Sigmoid colon (tissue), 3 donors: ENCODE results near the gene FRS2.

Experiments used
- POLR2A ChIP-seq, 2 donors: fragments of 450-650 bp; IDR thresholded peaks; one replicate each; pipeline ENCODE4 v1.6.1; 2016; ENCODE audit warnings: antibody characterized with exemption in 2 of 2, mild to moderate bottlenecking in 2 of 2, moderate library complexity in 2 of 2
- TF ChIP-seq, protein P1 (sequence below), 4 experiments: fragments of 450-650 bp in 3 of 4; fragments of 200-600 bp in 1 of 4; IDR thresholded peaks; one replicate each; pipeline ENCODE4 v1.5.1; 2016 to 2019; ENCODE audit warnings: antibody characterized with exemption in 4 of 4, mild to moderate bottlenecking in 3 of 4, moderate library complexity in 2 of 4

GRCh38 chr12:69435644-69436043, 34.5 kb upstream of the FRS2 start:
- TF ChIP-seq, protein P1, sequence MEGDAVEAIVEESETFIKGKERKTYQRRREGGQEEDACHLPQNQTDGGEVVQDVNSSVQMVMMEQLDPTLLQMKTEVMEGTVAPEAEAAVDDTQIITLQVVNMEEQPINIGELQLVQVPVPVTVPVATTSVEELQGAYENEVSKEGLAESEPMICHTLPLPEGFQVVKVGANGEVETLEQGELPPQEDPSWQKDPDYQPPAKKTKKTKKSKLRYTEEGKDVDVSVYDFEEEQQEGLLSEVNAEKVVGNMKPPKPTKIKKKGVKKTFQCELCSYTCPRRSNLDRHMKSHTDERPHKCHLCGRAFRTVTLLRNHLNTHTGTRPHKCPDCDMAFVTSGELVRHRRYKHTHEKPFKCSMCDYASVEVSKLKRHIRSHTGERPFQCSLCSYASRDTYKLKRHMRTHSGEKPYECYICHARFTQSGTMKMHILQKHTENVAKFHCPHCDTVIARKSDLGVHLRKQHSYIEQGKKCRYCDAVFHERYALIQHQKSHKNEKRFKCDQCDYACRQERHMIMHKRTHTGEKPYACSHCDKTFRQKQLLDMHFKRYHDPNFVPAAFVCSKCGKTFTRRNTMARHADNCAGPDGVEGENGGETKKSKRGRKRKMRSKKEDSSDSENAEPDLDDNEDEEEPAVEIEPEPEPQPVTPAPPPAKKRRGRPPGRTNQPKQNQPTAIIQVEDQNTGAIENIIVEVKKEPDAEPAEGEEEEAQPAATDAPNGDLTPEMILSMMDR (IDR thresholded peaks at IDR 0.05) = no peak
- no peak for TF ChIP-seq POLR2A (IDR thresholded peaks at IDR 0.05)
